HepG2 (cell line): ENCODE measurements around the gene TMEM200B. TPM values are rescaled to one million over a fixed set of nuclear protein-coding genes. Genes with fewer than 3 reads are reported as not detected.

Experiments used
- HNF1B ChIP-seq: sonication (generic); formaldehyde crosslinking; IDR thresholded peaks from 2 replicates; pipeline ENCODE4 v1.5.1; 2020; ENCODE audit warnings: mild to moderate bottlenecking, moderate library complexity, missing genetic modification reagents
- IRF1 ChIP-seq: sonication (generic); formaldehyde crosslinking; IDR thresholded peaks from 2 replicates; pipeline ENCODE4 v1.4.0; 2020; ENCODE audit warnings: low read depth, mild to moderate bottlenecking, missing genetic modification reagents
- KDM2A ChIP-seq: sonication (generic); formaldehyde crosslinking; IDR thresholded peaks from 2 replicates; pipeline ENCODE4 v1.4.0; 2020; ENCODE audit warnings: low read depth, missing genetic modification reagents, borderline replicate concordance
- MAFF ChIP-seq: IDR thresholded peaks from 2 replicates; pipeline ENCODE4 v1.6.1; 2011; ENCODE audit warnings: low read depth, low read length, improper control_type of control experiment
- NFKB2 ChIP-seq: sonication (generic); formaldehyde crosslinking; IDR thresholded peaks from 2 replicates; pipeline ENCODE4 v1.4.0; 2020; ENCODE audit warnings: missing genetic modification reagents, borderline replicate concordance
- NONO ChIP-seq, 2 experiments: fragments of 450-650 bp in 1 of 2; sonication (generic) in 1 of 2; formaldehyde crosslinking in 1 of 2; IDR thresholded peaks in 1 of 2; conservative IDR thresholded peaks in 1 of 2; 2 replicates each; pipeline versions ENCODE4 v1.6.1 to v1.8.0; 2017 to 2022; ENCODE audit warnings: mild to moderate bottlenecking in 1 of 2, missing genetic modification reagents in 1 of 2, moderate library complexity in 1 of 2
- NRL ChIP-seq: sonication (generic); formaldehyde crosslinking; IDR thresholded peaks from 2 replicates; pipeline ENCODE4 v1.5.0; 2020; ENCODE audit warnings: missing genetic modification reagents, mild to moderate bottlenecking, moderate library complexity, borderline replicate concordance
- SATB2 ChIP-seq: sonication (generic); formaldehyde crosslinking; IDR thresholded peaks from 2 replicates; pipeline ENCODE4 v1.5.0; 2020; ENCODE audit warnings: missing genetic modification reagents
- SCMH1 ChIP-seq: sonication (generic); formaldehyde crosslinking; IDR thresholded peaks from 2 replicates; pipeline ENCODE4 v1.9.0; 2021; ENCODE audit warnings: missing genetic modification reagents, mild to moderate bottlenecking, borderline replicate concordance
- SKIL ChIP-seq: sonication (generic); formaldehyde crosslinking; IDR thresholded peaks from 2 replicates; pipeline ENCODE4 v1.8.0; 2022; ENCODE audit warnings: missing genetic modification reagents, mild to moderate bottlenecking, moderate library complexity, borderline replicate concordance
- SMAD1 ChIP-seq: sonication (generic); formaldehyde crosslinking; IDR thresholded peaks from 2 replicates; pipeline ENCODE4 v1.4.0; 2020; ENCODE audit warnings: missing genetic modification reagents, low read depth, mild to moderate bottlenecking, borderline replicate concordance
- THAP8 ChIP-seq: sonication (generic); formaldehyde crosslinking; IDR thresholded peaks from 2 replicates; pipeline ENCODE4 v1.5.1; 2020; ENCODE audit warnings: missing genetic modification reagents, mild to moderate bottlenecking, borderline replicate concordance
- ZFX ChIP-seq: sonication (generic); formaldehyde crosslinking; IDR thresholded peaks from 2 replicates; pipeline ENCODE4 v1.4.0; 2020; ENCODE audit warnings: mild to moderate bottlenecking, low read depth, missing genetic modification reagents, moderate library complexity
- ZKSCAN8 ChIP-seq: IDR thresholded peaks from 2 replicates; pipeline ENCODE4 v1.6.1; 2016; ENCODE audit warnings: borderline replicate concordance, missing genetic modification reagents, missing compliant biosample characterization
- ZNF17 ChIP-seq: sonication (generic); formaldehyde crosslinking; IDR thresholded peaks from 2 replicates; pipeline ENCODE4 v1.5.0; 2020; ENCODE audit warnings: mild to moderate bottlenecking, missing genetic modification reagents
- ZNF280B ChIP-seq: sonication (generic); formaldehyde crosslinking; IDR thresholded peaks from 2 replicates; pipeline ENCODE4 v1.5.0; 2020; ENCODE audit warnings: missing genetic modification reagents, mild to moderate bottlenecking, borderline replicate concordance
- ZNF558 ChIP-seq: sonication (generic); formaldehyde crosslinking; IDR thresholded peaks from 2 replicates; pipeline ENCODE4 v1.9.0; 2022; ENCODE audit warnings: mild to moderate bottlenecking, missing genetic modification reagents, borderline replicate concordance
- ZNF570 ChIP-seq: sonication (generic); formaldehyde crosslinking; IDR thresholded peaks from 2 replicates; pipeline ENCODE4 v1.4.0; 2020; ENCODE audit warnings: mild to moderate bottlenecking, missing genetic modification reagents, borderline replicate concordance
- ZNF598 ChIP-seq: sonication (generic); formaldehyde crosslinking; IDR thresholded peaks from 2 replicates; pipeline ENCODE4 v1.5.1; 2020; ENCODE audit warnings: mild to moderate bottlenecking, missing genetic modification reagents, borderline replicate concordance
- ZNF629 ChIP-seq: sonication (generic); formaldehyde crosslinking; conservative IDR thresholded peaks from 2 replicates; pipeline ENCODE4 v1.5.0; 2020; ENCODE audit warnings: missing genetic modification reagents
- polyA plus RNA-seq, 8 experiments: library from polyadenylated mRNA; depleted of rRNA in 3 of 8; stranded (reverse) in 7 of 8; unstranded in 1 of 8; fragments of >200 nt; fragmentation: Illumina TruSeq in 4 of 8; extraction: Trizol in 4 of 8; gene quantifications; 2 replicates each; pipeline versions ENCODE4 v1.2.1 to v1.2.3, GENCODE V29; 2011 to 2016; ENCODE audit warnings: low read depth in 4 of 8, missing spikeins in 1 of 8, mixed read lengths in 1 of 8; ENCODE audit not compliant: insufficient read depth in 1 of 8
- total RNA-seq, 5 experiments: library from RNA; depleted of rRNA; stranded (reverse); fragments of >200 nt; fragmentation: Illumina TruSeq; extraction: Trizol; gene quantifications; 2 replicates each; pipeline ENCODE4 v1.2.3, GENCODE V29; 2016; ENCODE audit warnings: low read depth in 1 of 5

The TMEM200B gene
- total and polyA plus RNA-seq, 2 of the 13 experiments (the other 11 are each of a cell fraction or from before 2014, with no cell fraction given), result 1.1 to 1.4 TPM

- TF ChIP-seq ZNF558 (CRISPR knock-in tag) (peak; percentile 30; the same call in 1 of the 2 replicates), SATB2 (CRISPR knock-in tag) (no peak), IRF1 (CRISPR knock-in tag) (no peak), THAP8 (CRISPR knock-in tag) (0 out of 2 replicates have a peak, but pooled peaks have one; percentile 69), HNF1B (CRISPR knock-in tag) (0 out of 2 replicates have a peak, but pooled peaks have one; percentile 18), ZNF570 (CRISPR knock-in tag) (no peak), ZKSCAN8 (CRISPR knock-in tag) (no peak), SKIL (CRISPR knock-in tag) (0 out of 2 replicates have a peak, but pooled peaks have one; percentile 9), MAFF (no peak), SCMH1 (no peak), NFKB2 (0 out of 2 replicates have a peak, but pooled peaks have one; percentile 20), ZNF17 (CRISPR knock-in tag) (no peak), NONO (IDR thresholded peaks at IDR 0.05) (no peak), NONO (CRISPR knock-in tag; conservative IDR thresholded peaks at IDR 0.05) (peak; percentile 53; the same call in 1 of the 2 replicates), ZNF629 (CRISPR knock-in tag) (peak; percentile 90), SMAD1 (CRISPR knock-in tag) (0 out of 2 replicates have a peak, but pooled peaks have one; percentile 68), ZFX (peak; percentile 9; the same call in 1 of the 2 replicates), ZNF280B (CRISPR knock-in tag) (no peak), KDM2A (CRISPR knock-in tag) (no peak), ZNF598 (CRISPR knock-in tag) (no peak), NRL (CRISPR knock-in tag) (peak; percentile 45; the same call in 1 of the 2 replicates)
Observed at GRCh38 chr1:29123887-29124365, at the start of gene TMEM200B (continued).
